Measurements from ENCODE around the gene SLC35F6.
A peak's percentile ranks its signal among the peaks of the same experiment; 100 is the strongest.

Gene SLC35F6

GRCh38 chr2:26767129-26767528 lies 3.0 kb downstream of the SLC35F6 start:
- no peak overlapping the region for H3K4me3 Mint-ChIP-seq
- DNase-seq (ENCODE audit: low spot score in 2 of 2) = no peak
- H3K27ac Mint-ChIP-seq (ENCODE audit: low read depth) = peak overlapping the region; percentile 7
- no peaks in the 10 kb centered on the region for H3K27me3 Mint-ChIP-seq
- H3K36me3 Mint-ChIP-seq (ENCODE audit: insufficient read depth) = peaks cover 6% of the 10 kb centered on the region
- peaks cover 50% of the 10 kb centered on the region for H3K4me1 Mint-ChIP-seq
- ATAC-seq (replicated peaks; ENCODE audit: extremely low read depth, poor library complexity, severe bottlenecking) = no peak
- no peaks in the 10 kb centered on the region for H3K9me3 Mint-ChIP-seq

DNA sequence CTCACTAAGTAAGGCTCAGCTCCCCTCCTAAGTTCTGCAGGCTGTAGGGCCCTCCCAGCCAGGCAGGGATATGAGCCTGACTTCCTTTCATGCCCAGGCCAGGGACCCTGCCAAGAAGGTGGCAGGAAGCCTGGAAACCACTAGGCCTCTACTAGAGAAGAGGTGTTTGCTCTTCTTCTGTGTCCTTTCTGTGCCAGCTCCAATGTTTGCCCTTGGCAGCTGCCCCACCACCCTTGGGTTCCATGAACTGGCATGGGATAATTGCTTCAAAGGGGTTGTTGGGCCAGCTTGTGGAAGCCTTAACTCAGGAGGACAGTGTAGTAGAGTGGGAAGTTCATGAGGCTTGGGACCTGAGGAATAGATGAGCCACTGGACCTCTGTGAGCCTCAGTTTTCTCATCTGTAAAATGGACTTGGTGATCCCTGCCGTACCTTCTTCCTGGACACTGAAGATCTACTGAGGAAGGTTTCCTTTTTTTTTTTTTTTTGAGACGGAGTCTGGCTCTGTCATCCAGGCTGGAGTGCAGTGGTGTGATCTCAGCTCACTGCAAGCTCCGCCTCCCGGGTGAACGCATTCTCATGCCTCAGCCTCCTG lies 3.9 kb downstream of the SLC35F6 start:
- no peak for ATAC-seq (replicated peaks; ENCODE audit: extremely low read depth, poor library complexity, severe bottlenecking)
- Mint-ChIP-seq H3K9me3 (no peaks in the 10 kb centered on the region), H3K4me3 (no peak overlapping the region), H3K27me3 (no peaks in the 10 kb centered on the region), H3K36me3 (ENCODE audit: insufficient read depth) (peaks cover 6% of the 10 kb centered on the region), H3K4me1 (peaks cover 59% of the 10 kb centered on the region), H3K27ac (ENCODE audit: low read depth) (peak overlapping the region; percentile 7)
- no peak for DNase-seq (ENCODE audit: low spot score in 2 of 2)

DNA sequence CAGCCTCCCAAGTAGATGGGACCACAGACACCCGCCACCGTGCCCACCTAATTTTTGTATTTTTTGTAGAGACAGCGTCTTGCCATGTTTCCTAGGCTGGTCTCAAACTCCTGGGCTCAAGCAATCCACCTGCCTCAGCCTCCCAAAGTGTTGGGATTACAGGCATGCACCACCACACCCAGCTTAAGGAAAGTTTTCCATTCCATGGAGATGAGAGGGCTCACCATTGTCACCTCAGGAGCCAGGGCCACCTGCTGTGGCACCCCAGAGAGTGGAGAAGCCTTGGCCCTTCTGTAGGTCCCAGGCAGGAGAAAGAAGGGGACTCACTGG lies 4.6 kb downstream of the SLC35F6 start:
- Mint-ChIP-seq H3K36me3 (ENCODE audit: insufficient read depth) (peaks cover 3% of the 10 kb centered on the region), H3K27me3 (no peaks in the 10 kb centered on the region), H3K9me3 (no peaks in the 10 kb centered on the region), H3K4me3 (no peak overlapping the region), H3K27ac (ENCODE audit: low read depth) (peak overlapping the region; percentile 51), H3K4me1 (peaks cover 54% of the 10 kb centered on the region)
- ATAC-seq (replicated peaks; ENCODE audit: extremely low read depth, poor library complexity, severe bottlenecking) = no peak
- no peak for DNase-seq (ENCODE audit: low spot score in 2 of 2)

- no peak for ATAC-seq (replicated peaks; ENCODE audit: extremely low read depth, poor library complexity, severe bottlenecking)
Observed at GRCh38 chr2:26769089-26769761, 5.1 kb downstream of the SLC35F6 start.

GRCh38 chr2:26770986-26771586 lies 7.0 kb downstream of the SLC35F6 start:
- Mint-ChIP-seq H3K27ac (ENCODE audit: low read depth) (peak overlapping the region; percentile 93), H3K9me3 (no peaks in the 10 kb centered on the region), H3K36me3 (ENCODE audit: insufficient read depth) (peaks cover 10% of the 10 kb centered on the region), H3K4me1 (peaks cover 43% of the 10 kb centered on the region), H3K4me3 (no peak overlapping the region), H3K27me3 (no peaks in the 10 kb centered on the region)
- no peak for ATAC-seq (replicated peaks; ENCODE audit: extremely low read depth, poor library complexity, severe bottlenecking)
- DNase-seq (ENCODE audit: low spot score in 2 of 2) = no peak

More at GRCh38 chr2:26769089-26769761, 5.1 kb downstream of the SLC35F6 start:
- Mint-ChIP-seq H3K4me1 (peaks cover 52% of the 10 kb centered on the region), H3K4me3 (no peak overlapping the region), H3K27ac (ENCODE audit: low read depth) (peak overlapping the region; percentile 51), H3K9me3 (no peaks in the 10 kb centered on the region), H3K27me3 (no peaks in the 10 kb centered on the region), H3K36me3 (ENCODE audit: insufficient read depth) (peaks cover 1% of the 10 kb centered on the region)
- no peak for DNase-seq (ENCODE audit: low spot score in 2 of 2)

- ATAC-seq (replicated peaks; ENCODE audit: extremely low read depth, poor library complexity, severe bottlenecking) (peak; percentile 86), DNase-seq (ENCODE audit: low spot score in 2 of 2) (peak in 1 of 2 donors; percentile 49)
- no peaks in the 10 kb centered on the region for H3K9me3 Mint-ChIP-seq
- no peaks in the 10 kb centered on the region for H3K27me3 Mint-ChIP-seq
- peaks cover 21% of the 10 kb centered on the region for H3K36me3 Mint-ChIP-seq (ENCODE audit: insufficient read depth)
- peak overlapping the region; percentile 93 for H3K27ac Mint-ChIP-seq (ENCODE audit: low read depth)
- H3K4me1 Mint-ChIP-seq = peaks cover 51% of the 10 kb centered on the region
- peak overlapping the region; percentile 11 for H3K4me3 Mint-ChIP-seq
Observed at GRCh38 chr2:26772064-26773001, 8.2 kb downstream of the SLC35F6 start.

- Mint-ChIP-seq H3K27me3 (no peaks in the 10 kb centered on the region), H3K4me3 (no peak overlapping the region), H3K36me3 (ENCODE audit: insufficient read depth) (peaks cover 45% of the 10 kb centered on the region), H3K9me3 (no peaks in the 10 kb centered on the region), H3K4me1 (peaks cover 32% of the 10 kb centered on the region), H3K27ac (ENCODE audit: low read depth) (no peak overlapping the region)
- no peak for ATAC-seq (replicated peaks; ENCODE audit: extremely low read depth, poor library complexity, severe bottlenecking)
- DNase-seq (ENCODE audit: low spot score in 2 of 2) = no peak
Observed at GRCh38 chr2:26776195-26776800, 12.2 kb downstream of the SLC35F6 start.

DNA sequence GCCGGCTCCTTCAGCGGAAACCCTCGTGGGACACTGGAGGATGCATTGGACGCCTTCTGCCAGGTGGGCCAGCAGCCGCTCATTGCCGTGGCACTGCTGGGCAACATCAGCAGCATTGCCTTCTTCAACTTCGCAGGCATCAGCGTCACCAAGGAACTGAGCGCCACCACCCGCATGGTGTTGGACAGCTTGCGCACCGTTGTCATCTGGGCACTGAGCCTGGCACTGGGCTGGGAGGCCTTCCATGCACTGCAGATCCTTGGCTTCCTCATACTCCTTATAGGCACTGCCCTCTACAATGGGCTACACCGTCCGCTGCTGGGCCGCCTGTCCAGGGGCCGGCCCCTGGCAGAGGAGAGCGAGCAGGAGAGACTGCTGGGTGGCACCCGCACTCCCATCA lies 14.0 kb downstream of the SLC35F6 start:
- no peak for DNase-seq (ENCODE audit: low spot score in 2 of 2)
- Mint-ChIP-seq H3K36me3 (ENCODE audit: insufficient read depth) (peaks cover 47% of the 10 kb centered on the region), H3K9me3 (no peaks in the 10 kb centered on the region), H3K4me3 (no peak overlapping the region), H3K27me3 (no peaks in the 10 kb centered on the region), H3K4me1 (peaks cover 15% of the 10 kb centered on the region), H3K27ac (ENCODE audit: low read depth) (peak overlapping the region; percentile 65)
- ATAC-seq (replicated peaks; ENCODE audit: extremely low read depth, poor library complexity, severe bottlenecking) = no peak

- Mint-ChIP-seq H3K4me3 (no peak overlapping the region), H3K27ac (ENCODE audit: low read depth) (peak overlapping the region; percentile 65), H3K9me3 (no peaks in the 10 kb centered on the region), H3K4me1 (peaks cover 15% of the 10 kb centered on the region), H3K27me3 (no peaks in the 10 kb centered on the region), H3K36me3 (ENCODE audit: insufficient read depth) (peaks cover 47% of the 10 kb centered on the region)
- ATAC-seq (replicated peaks; ENCODE audit: extremely low read depth, poor library complexity, severe bottlenecking) (no peak), DNase-seq (ENCODE audit: low spot score in 2 of 2) (no peak)
Observed at GRCh38 chr2:26778507-26778906, 14.4 kb downstream of the SLC35F6 start.

DNA sequence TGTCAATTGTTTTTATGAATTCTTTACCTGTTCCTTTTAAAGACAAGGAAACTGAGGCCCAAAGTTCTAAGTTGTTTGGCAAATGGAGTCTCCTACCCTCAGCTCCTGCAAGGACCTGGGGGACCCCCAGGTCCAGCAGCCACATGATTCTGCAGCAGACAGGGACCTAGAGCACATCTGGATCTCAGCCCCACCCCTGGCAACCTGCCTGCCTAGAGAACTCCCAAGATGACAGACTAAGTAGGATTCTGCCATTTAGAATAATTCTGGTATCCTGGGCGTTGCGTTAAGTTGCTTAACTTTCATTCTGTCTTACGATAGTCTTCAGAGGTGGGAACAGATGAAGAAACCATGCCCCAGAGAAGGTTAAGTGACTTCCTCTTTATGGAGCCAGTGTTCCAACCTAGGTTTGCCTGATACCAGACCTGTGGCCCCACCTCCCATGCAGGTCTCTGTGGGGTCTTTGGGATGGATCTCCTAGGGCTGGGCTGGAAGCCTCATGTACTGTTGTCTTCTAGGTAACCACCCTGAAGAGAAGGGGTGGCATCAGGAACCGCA lies 16.2 kb downstream of the SLC35F6 start:
- Mint-ChIP-seq H3K4me3 (no peak overlapping the region), H3K36me3 (ENCODE audit: insufficient read depth) (peaks cover 47% of the 10 kb centered on the region), H3K27ac (ENCODE audit: low read depth) (peak overlapping the region; percentile 38), H3K4me1 (peaks cover 9% of the 10 kb centered on the region), H3K9me3 (no peaks in the 10 kb centered on the region), H3K27me3 (no peaks in the 10 kb centered on the region)
- DNase-seq (ENCODE audit: low spot score in 2 of 2) = no peak
- no peak for ATAC-seq (replicated peaks; ENCODE audit: extremely low read depth, poor library complexity, severe bottlenecking)

- ATAC-seq (replicated peaks; ENCODE audit: extremely low read depth, poor library complexity, severe bottlenecking) (no peak), DNase-seq (ENCODE audit: low spot score in 2 of 2) (no peak)
- H3K36me3 Mint-ChIP-seq (ENCODE audit: insufficient read depth) = peaks cover 27% of the 10 kb centered on the region
- H3K4me1 Mint-ChIP-seq = peaks cover 6% of the 10 kb centered on the region
- no peak overlapping the region for H3K27ac Mint-ChIP-seq (ENCODE audit: low read depth)
- no peak overlapping the region for H3K4me3 Mint-ChIP-seq
- no peaks in the 10 kb centered on the region for H3K27me3 Mint-ChIP-seq
- no peaks in the 10 kb centered on the region for H3K9me3 Mint-ChIP-seq
Observed at GRCh38 chr2:26782876-26783704, 19.0 kb downstream of the SLC35F6 start.
